Transverse colon (tissue), 4 donors: ENCODE data around the gene VWC2. TPM values are rescaled to one million over a fixed set of nuclear protein-coding genes. Genes with fewer than 3 reads are reported as not detected.

ENCODE experiments used
- DNase-seq: peaks from one replicate; pipeline ENCODE4 v3.0.0-alpha.2; 2019
- H3K27ac ChIP-seq, 4 donors: fragments of 200-600 bp; sonication (generic); 2 replicates each; pipeline ENCODE4 v1.5.1; 2016 to 2018; ENCODE audit warnings: inconsistent platforms in 4 of 4
- H3K27me3 ChIP-seq: fragments of 200-600 bp; sonication (generic); 2 replicates; pipeline ENCODE4 v1.5.1; 2017; ENCODE audit warnings: inconsistent platforms
- H3K36me3 ChIP-seq, 4 donors: fragments of 200-600 bp; sonication (generic); 2 replicates each; pipeline ENCODE4 v1.5.1; 2017 to 2019; ENCODE audit warnings: inconsistent platforms in 4 of 4
- H3K4me1 ChIP-seq, 4 donors: fragments of 200-600 bp; sonication (generic); 2 replicates each; pipeline ENCODE4 v1.5.1; 2017 to 2020; ENCODE audit warnings: inconsistent platforms in 4 of 4
- H3K4me3 ChIP-seq, 4 donors: fragments of 200-600 bp; sonication (generic); 1 replicate in 1 of 4; 2 replicates in 3 of 4; pipeline versions ENCODE4 v1.5.1 to v1.6.1; 2017 to 2019; ENCODE audit warnings: inconsistent platforms in 4 of 4
- H3K9me3 ChIP-seq, 2 donors: fragments of 200-600 bp; sonication (generic); 2 replicates each; pipeline ENCODE4 v1.5.1; 2017 to 2019; ENCODE audit warnings: inconsistent platforms in 2 of 2
- EP300 ChIP-seq: sonication (generic); formaldehyde crosslinking; IDR thresholded peaks from one replicate; pipeline ENCODE4 v1.6.1; 2017; ENCODE audit warnings: antibody characterized with exemption, low read depth
- POLR2A ChIP-seq: fragments of 450-650 bp; IDR thresholded peaks from one replicate; pipeline ENCODE4 v1.6.1; 2016; ENCODE audit warnings: antibody characterized with exemption, mild to moderate bottlenecking, moderate library complexity
- POLR2AphosphoS5 ChIP-seq, 3 donors: sonication (generic); formaldehyde crosslinking; IDR thresholded peaks; one replicate each; pipeline ENCODE4 v1.6.1; 2016; ENCODE audit warnings: antibody characterized with exemption in 3 of 3
- WGBS, 2 donors: methylation state at CpG; one replicate each; pipeline ENCODE4 v1.1.5; 2018; ENCODE audit warnings: low coverage in 1 of 2; 5-methylcytosine and 5-hydroxymethylcytosine counted together
- in situ Hi-C, 4 donors: fragments of 200-750 bp; cut with MboI; loops; one replicate each; pipeline versions ENCODE4 v1.15.0 to v1.15.1; 2017; ENCODE audit warnings: low sequenced_read_pairs in 3 of 4, low pct_ligation_motif_present in 1 of 4, low pct_unique_long_range_greater_than_20kb in 1 of 4
- intact Hi-C: fragments of 100-400 bp; cut with DNase I; formaldehyde crosslinking; loops from one replicate; pipeline ENCODE4 v1.15.1; 2023; ENCODE audit warnings: low total_unique reads
- total RNA-seq, 4 donors: library from RNA; depleted of rRNA; stranded (reverse); fragments of >200 nt; gene quantifications; one replicate each; pipeline ENCODE4 v1.1.0, GENCODE V29; 2016
- TF ChIP-seq, protein P1 (sequence below), 5 experiments: fragments of 200-600 bp in 3 of 5; fragments of 450-650 bp in 2 of 5; sonication (generic) in 3 of 5; IDR thresholded peaks; 1 replicate in 2 of 5; 2 replicates in 3 of 5; pipeline ENCODE4 v1.5.1; 2016 to 2017; ENCODE audit warnings: antibody characterized with exemption in 5 of 5, inconsistent platforms in 3 of 5, mild to moderate bottlenecking in 2 of 5, moderate library complexity in 1 of 5

Gene VWC2
- total RNA-seq, 4 donors from 2014 or later, result 0.16 to 0.27 TPM; not detected in 2

GRCh38 chr7:49797987-49798660, 24.7 kb downstream of the VWC2 start:
- no peak for DNase-seq
- H3K4me1 ChIP-seq, result no peaks in the 10 kb centered on the region
- intact Hi-C loops (no loop called here), in situ Hi-C loops (loop anchor here in 1 of 4 donors (25.0 kb wide), 1 partner anchor 311 kb away; no protein-coding TSS in a partner anchor)
- 82 to 88% methylated on average over 1 to 6 of the region's 6 CpGs for WGBS, 2 donors
- TF ChIP-seq POLR2AphosphoS5 (IDR thresholded peaks at IDR 0.05) (no peak), EP300 (no peak), POLR2A (no peak)
- no peaks in the 10 kb centered on the region for H3K9me3 ChIP-seq
- H3K36me3 ChIP-seq, result no peaks in the 10 kb centered on the region
- H3K4me3 ChIP-seq, result no peak overlapping the region
- H3K27ac ChIP-seq, result no peak overlapping the region
- H3K27me3 ChIP-seq, result no peaks in the 10 kb centered on the region

- WGBS, 2 donors, result 75% methylated on average over 5 of the region's 5 CpGs; no CpG with 5 or more reads in 1 of the 2 donors
- intact Hi-C loops (no loop called here), in situ Hi-C loops (no loop called here)
- no peak for DNase-seq
- no peak overlapping the region for H3K4me3 ChIP-seq
- no peak overlapping the region for H3K27ac ChIP-seq
- no peaks in the 10 kb centered on the region for H3K4me1 ChIP-seq
- no peaks in the 10 kb centered on the region for H3K9me3 ChIP-seq
- no peaks in the 10 kb centered on the region for H3K36me3 ChIP-seq
- TF ChIP-seq, protein P1, sequence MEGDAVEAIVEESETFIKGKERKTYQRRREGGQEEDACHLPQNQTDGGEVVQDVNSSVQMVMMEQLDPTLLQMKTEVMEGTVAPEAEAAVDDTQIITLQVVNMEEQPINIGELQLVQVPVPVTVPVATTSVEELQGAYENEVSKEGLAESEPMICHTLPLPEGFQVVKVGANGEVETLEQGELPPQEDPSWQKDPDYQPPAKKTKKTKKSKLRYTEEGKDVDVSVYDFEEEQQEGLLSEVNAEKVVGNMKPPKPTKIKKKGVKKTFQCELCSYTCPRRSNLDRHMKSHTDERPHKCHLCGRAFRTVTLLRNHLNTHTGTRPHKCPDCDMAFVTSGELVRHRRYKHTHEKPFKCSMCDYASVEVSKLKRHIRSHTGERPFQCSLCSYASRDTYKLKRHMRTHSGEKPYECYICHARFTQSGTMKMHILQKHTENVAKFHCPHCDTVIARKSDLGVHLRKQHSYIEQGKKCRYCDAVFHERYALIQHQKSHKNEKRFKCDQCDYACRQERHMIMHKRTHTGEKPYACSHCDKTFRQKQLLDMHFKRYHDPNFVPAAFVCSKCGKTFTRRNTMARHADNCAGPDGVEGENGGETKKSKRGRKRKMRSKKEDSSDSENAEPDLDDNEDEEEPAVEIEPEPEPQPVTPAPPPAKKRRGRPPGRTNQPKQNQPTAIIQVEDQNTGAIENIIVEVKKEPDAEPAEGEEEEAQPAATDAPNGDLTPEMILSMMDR (IDR thresholded peaks at IDR 0.05), result no peak
- TF ChIP-seq POLR2AphosphoS5 (IDR thresholded peaks at IDR 0.05) (no peak), EP300 (no peak), POLR2A (no peak)
- H3K27me3 ChIP-seq, result no peaks in the 10 kb centered on the region
These were observed 26.6 kb downstream of the VWC2 start for GRCh38 chr7:49800031-49800430.

DNA sequence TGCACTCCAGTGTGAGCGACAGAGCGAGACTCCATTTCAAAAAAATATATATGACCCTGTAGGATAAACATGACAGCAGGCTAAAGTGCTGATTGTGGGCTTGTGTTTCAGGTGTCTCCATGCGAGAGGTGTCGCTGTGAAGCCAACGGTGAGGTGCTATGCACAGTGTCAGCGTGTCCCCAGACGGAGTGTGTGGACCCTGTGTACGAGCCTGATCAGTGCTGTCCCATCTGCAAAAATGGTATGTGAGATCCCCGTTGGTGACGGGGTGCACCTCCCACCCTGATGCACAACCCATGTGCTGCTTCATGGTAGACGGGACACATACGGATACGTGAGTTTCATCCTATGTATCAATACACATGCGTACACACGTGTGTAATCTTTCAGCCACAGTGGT, 29.2 kb downstream of the VWC2 start:
- Histone ChIP-seq H3K27ac (no peak overlapping the region), H3K4me1 (no peaks in the 10 kb centered on the region), H3K9me3 (no peaks in the 10 kb centered on the region), H3K4me3 (no peak overlapping the region), H3K36me3 (no peaks in the 10 kb centered on the region), H3K27me3 (no peaks in the 10 kb centered on the region)
- no peak for DNase-seq
- 89 to 100% methylated on average over 7 to 15 of the region's 15 CpGs for WGBS, 2 donors
- in situ Hi-C loops, result no loop called here
- TF ChIP-seq POLR2A (no peak), EP300 (no peak), POLR2AphosphoS5 (IDR thresholded peaks at IDR 0.05) (no peak)
- TF ChIP-seq, protein P1 (IDR thresholded peaks at IDR 0.05), result no peak
- intact Hi-C loops, result no loop called here

- DNase-seq, result no peak
- in situ Hi-C loops, result no loop called here
- TF ChIP-seq, protein P1 (IDR thresholded peaks at IDR 0.05), result no peak
- TF ChIP-seq EP300, result no peak
- TF ChIP-seq POLR2A, result no peak
- no peak for TF ChIP-seq POLR2AphosphoS5 (IDR thresholded peaks at IDR 0.05)
These were observed 30.4 kb downstream of the VWC2 start for GRCh38 chr7:49803812-49804211.

More at GRCh38 chr7:49803812-49804211, 30.4 kb downstream of the VWC2 start:
- WGBS, 2 donors, result 73 to 80% methylated on average over 4 of the region's 4 CpGs
- Histone ChIP-seq H3K4me1 (no peaks in the 10 kb centered on the region), H3K9me3 (no peaks in the 10 kb centered on the region), H3K36me3 (no peaks in the 10 kb centered on the region), H3K4me3 (no peak overlapping the region), H3K27ac (no peak overlapping the region), H3K27me3 (no peaks in the 10 kb centered on the region)
- intact Hi-C loops, result no loop called here
